Type B pancreatic cell (in vitro differentiated cells): Measurements from ENCODE around the gene DOK3. TPM values are rescaled to one million over a fixed set of nuclear protein-coding genes. Genes with fewer than 3 reads are reported as not detected.
A peak's percentile ranks its signal among the peaks of the same experiment; 100 is the strongest.

Experiments used
- DNase-seq: peaks from one replicate; pipeline ENCODE4 v3.0.0; 2021; ENCODE audit warnings: mixed read lengths; ENCODE audit not compliant: unreplicated experiment; ENCODE audit errors: extremely low spot score
- H3K27ac Mint-ChIP-seq: 2 replicates; pipeline ENCODE4 v1.8.0; 2021; ENCODE audit warnings: mild to moderate bottlenecking, mixed read lengths
- H3K27me3 Mint-ChIP-seq: 2 replicates; pipeline ENCODE4 v1.8.0; 2021; ENCODE audit warnings: mixed read lengths
- H3K36me3 Mint-ChIP-seq: 2 replicates; pipeline ENCODE4 v1.8.0; 2021; ENCODE audit warnings: mixed read lengths
- H3K4me1 Mint-ChIP-seq: one replicate; pipeline ENCODE4 v1.8.0; 2021; ENCODE audit warnings: mixed read lengths; ENCODE audit not compliant: unreplicated experiment
- H3K4me3 Mint-ChIP-seq: 2 replicates; pipeline ENCODE4 v1.8.0; 2021; ENCODE audit warnings: mild to moderate bottlenecking, mixed read lengths
- H3K9me3 Mint-ChIP-seq: 2 replicates; pipeline ENCODE4 v1.8.0; 2021; ENCODE audit warnings: mixed read lengths
- CTCF ChIP-seq: fragments of 200-600 bp; sonication (generic); conservative IDR thresholded peaks from 2 replicates; pipeline ENCODE4 v1.5.0; 2021; ENCODE audit warnings: antibody characterized with exemption, mild to moderate bottlenecking
- total RNA-seq: library from RNA; stranded (reverse); gene quantifications from 2 replicates; pipeline ENCODE4 v1.2.1, GENCODE V29; 2021; ENCODE audit warnings: low replicate concordance

The DOK3 gene
- total RNA-seq, 1 donor from 2014 or later = 6.9 TPM

- Mint-ChIP-seq H3K4me1 (peaks cover 9% of the 10 kb centered on the region), H3K27ac (peak overlapping the region; percentile 74), H3K27me3 (no peaks in the 10 kb centered on the region), H3K4me3 (peak overlapping the region; percentile 15), H3K36me3 (peaks cover 8% of the 10 kb centered on the region), H3K9me3 (no peaks in the 10 kb centered on the region)
- DNase-seq = no peak
- no peak for TF ChIP-seq CTCF
Observed at GRCh38 chr5:177492841-177493240, 16.8 kb downstream of the DOK3 start.

- Mint-ChIP-seq H3K4me1 (peaks cover 9% of the 10 kb centered on the region), H3K36me3 (peaks cover 8% of the 10 kb centered on the region), H3K27me3 (no peaks in the 10 kb centered on the region), H3K27ac (peak overlapping the region; percentile 74), H3K9me3 (no peaks in the 10 kb centered on the region), H3K4me3 (no peak overlapping the region)
- DNase-seq = no peak
- TF ChIP-seq CTCF = no peak
Observed at GRCh38 chr5:177491983-177492746, 17.5 kb downstream of the DOK3 start.

GRCh38 chr5:177491429-177491945 is 18.1 kb downstream of the DOK3 start:
- TF ChIP-seq CTCF = peak; percentile 88
- Mint-ChIP-seq H3K27ac (no peak overlapping the region), H3K4me1 (peaks cover 9% of the 10 kb centered on the region), H3K9me3 (no peaks in the 10 kb centered on the region), H3K27me3 (no peaks in the 10 kb centered on the region), H3K4me3 (no peak overlapping the region), H3K36me3 (peaks cover 8% of the 10 kb centered on the region)
- DNase-seq = no peak

- Mint-ChIP-seq H3K27me3 (no peaks in the 10 kb centered on the region), H3K4me1 (peaks cover 9% of the 10 kb centered on the region), H3K27ac (no peak overlapping the region), H3K9me3 (no peaks in the 10 kb centered on the region), H3K4me3 (no peak overlapping the region), H3K36me3 (peaks cover 8% of the 10 kb centered on the region)
- DNase-seq = no peak
- TF ChIP-seq CTCF = no peak
Observed at GRCh38 chr5:177490992-177491391, 18.6 kb downstream of the DOK3 start.

- Mint-ChIP-seq H3K9me3 (no peaks in the 10 kb centered on the region), H3K4me1 (peaks cover 9% of the 10 kb centered on the region), H3K36me3 (peaks cover 8% of the 10 kb centered on the region), H3K27me3 (no peaks in the 10 kb centered on the region), H3K27ac (no peak overlapping the region), H3K4me3 (no peak overlapping the region)
- DNase-seq = no peak
- TF ChIP-seq CTCF = no peak
Observed at GRCh38 chr5:177490311-177490991, 19.2 kb downstream of the DOK3 start.
